T-helper 22 cell (primary cell): ENCODE measurements around the gene ATP2A3.

Source experiments
- DNase-seq: peaks from one replicate; pipeline ENCODE4 v3.0.0-alpha.2; 2020; ENCODE audit warnings: low read depth

ATP2A3 gene

DNA sequence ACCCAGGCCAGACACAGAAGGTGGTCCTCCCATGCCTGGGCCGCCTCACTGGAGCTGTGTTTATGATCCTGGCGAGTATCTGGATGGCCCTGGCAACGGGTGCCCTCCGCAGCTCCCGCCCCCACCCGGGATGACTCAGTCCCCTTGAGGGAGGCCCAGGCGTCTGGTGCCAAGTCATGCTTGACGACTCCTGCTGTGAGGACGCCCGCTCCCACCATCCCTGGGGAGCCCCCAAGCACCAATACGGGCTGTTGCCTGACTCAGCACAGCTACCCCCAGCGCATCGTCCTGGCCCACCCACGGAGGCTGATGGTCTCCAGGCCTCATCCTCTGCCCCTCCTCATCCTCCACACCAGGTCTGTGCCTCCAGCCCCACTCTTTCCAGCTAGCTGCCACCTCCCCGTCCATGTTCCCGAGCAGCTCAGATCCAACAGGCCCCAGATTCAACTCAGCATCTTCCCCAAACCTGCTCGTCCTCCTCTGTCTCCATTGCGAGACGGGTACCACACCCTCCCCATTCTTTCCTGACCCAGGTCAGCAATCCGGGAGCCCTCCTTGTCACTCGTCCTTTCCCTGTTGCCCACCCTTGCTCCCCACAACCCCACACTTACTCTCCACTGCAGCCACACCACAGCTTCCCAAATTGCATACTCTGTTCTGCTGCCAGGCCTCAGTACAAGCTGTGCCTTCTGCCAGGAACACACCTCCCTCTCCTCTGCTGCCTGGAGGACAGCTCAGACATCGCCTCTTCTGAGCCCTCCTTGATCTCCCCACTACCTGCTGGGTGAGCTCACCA lies 74.0 kb downstream of the ATP2A3 start:
- DNase-seq = no peak

DNA sequence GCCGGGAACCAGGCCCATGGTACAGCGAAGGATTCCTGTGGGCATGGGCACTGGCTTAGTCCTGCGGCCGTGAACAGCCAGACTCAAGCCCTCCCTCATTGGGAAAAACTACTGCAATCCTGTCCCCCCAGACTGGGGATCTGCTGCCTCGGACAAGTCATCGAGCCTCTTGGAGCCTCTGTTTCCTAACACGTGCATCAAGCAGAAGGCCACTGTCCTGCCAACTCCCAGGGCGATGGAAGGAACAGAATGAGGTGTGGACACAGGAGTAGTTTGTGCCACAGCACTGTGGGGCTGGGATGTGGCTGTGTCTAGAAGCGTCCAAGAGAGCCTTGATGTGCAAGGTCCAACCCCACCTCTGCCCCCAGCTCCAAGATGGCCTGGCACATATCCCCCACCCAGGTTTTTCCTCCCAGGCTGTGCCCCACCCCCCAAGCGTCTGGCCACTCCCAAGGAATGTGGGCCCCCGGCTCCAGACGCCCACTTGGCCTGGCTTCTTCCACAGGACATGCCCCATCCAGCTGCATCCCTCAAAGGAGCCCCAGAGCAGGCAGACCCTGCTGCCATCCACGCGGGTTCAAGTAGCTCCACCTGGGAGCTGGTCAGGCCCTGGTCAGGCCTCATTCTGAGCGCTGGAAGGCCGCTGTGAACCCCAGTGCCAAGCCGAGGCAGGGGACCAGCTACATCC lies 74.8 kb downstream of the ATP2A3 start:
- DNase-seq = no peak

DNA sequence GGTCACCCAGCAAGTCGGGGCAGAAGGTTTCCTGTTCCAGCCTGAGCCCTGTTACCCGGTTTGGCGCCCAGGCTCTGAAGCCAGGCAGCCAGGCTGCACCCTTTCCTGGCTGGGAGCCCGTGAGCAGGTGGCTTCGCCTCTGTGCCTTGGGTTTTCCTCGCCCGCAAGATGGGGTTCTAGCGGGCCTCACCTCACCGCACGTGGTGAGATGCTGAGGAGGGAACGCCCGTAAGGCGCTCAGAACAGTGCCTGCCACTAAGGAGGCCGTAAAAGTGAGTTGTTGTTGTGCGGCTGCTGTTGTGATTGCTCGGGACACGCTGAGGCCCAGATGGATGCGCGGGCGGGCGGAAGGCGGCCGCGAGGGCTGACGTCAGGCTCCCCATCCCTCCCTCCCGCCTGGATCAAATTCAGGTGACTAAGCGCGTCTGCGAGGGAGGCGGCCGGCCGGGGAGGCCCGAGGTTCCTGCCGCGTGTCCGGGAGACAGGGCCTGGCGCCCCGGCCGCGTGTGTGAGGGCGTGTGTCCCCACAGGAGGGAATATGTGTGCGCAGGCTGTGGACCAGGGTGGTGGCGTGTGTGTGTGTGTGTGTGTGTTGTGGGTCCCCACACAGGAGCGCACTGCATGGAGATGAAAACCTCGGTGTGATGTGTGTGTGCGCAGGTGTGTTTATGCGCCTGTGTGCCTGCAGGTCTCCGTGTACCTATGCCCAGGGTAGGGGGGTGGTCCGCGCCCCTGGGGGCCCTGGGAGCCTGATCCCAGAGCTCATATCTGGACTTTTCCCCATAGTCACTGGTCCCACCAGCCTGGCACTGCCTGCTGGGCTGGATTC lies 75.7 kb downstream of the ATP2A3 start:
- DNase-seq = no peak

DNA sequence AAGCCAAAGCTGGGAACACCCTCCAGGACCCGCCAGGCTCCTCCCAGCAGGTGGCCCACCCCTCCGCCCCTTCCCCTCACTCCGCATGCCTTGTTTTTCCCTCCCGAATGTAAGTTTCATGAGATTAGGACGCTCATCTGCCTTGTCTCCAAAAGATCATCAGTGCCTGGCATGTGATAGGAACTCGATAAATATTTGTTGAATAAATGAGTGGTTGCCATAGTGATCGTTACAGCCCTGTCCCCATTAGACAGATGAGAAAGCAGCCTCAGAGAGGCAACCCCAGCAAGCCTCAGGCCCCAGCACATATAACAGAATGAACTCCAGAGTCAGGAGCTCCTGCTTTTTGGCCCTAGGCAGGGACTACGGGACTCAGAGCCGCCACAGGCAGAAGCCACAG lies 76.4 kb downstream of the ATP2A3 start:
- DNase-seq = no peak

DNA sequence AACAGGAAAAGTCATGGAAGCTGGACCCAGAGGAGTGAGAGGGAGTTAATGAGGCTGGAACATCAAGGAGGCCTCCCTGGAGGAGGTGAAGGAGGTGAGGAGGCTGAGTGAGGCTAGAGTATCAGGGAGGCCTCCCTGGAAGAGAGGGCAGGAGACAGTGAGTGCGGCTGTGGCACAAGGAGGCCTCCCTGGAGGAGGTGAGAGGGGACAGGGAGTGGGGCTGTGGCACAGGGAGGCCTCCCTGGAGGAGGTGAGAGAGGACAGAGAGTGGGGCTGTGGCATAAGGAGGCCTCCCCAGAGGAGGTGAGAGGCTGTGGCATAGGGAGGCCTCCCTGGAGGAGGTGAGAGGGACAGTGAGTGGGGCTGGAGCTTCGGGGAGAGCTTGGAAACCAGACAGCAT lies 76.8 kb downstream of the ATP2A3 start:
- DNase-seq = no peak

DNA sequence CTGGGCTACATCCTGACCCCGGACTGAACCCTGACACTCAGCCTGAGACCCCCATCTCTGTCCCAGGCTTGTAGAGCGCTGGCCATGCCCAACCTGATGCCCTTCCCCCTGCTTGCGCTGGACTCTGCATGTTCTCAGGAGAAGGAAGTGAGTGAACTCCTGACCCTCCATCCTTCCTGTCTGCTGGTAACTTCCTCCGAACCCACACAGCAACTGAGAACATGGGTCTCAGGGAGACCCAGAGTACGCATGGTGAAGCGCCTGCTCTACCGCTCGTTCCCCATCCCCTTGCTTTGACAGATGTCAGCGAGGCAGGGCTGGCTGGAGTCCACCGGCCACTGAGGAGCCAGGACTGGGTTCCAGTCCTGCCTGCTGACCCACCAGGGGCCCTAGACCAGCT lies 77.5 kb downstream of the ATP2A3 start:
- DNase-seq = no peak

DNA sequence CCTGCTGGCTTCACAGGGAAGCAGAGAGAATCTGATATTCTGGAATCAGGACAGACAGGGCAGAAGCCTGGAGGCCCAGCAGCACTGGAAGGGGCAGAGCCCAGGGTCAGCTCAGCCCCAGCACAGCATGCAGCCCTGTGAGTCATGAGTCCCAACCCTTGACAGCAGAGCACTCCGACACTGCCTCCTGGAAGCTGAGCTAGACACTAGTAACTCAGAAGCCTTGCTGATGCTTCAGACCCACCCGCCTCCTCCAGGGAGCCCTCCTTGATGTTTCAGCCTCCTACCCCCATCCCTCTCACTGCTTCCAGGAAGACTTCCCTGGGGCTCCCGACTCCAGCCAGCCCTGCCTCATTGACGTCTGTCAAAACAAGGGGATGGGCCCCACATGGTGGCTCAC lies 78.3 kb downstream of the ATP2A3 start:
- DNase-seq = no peak

DNA sequence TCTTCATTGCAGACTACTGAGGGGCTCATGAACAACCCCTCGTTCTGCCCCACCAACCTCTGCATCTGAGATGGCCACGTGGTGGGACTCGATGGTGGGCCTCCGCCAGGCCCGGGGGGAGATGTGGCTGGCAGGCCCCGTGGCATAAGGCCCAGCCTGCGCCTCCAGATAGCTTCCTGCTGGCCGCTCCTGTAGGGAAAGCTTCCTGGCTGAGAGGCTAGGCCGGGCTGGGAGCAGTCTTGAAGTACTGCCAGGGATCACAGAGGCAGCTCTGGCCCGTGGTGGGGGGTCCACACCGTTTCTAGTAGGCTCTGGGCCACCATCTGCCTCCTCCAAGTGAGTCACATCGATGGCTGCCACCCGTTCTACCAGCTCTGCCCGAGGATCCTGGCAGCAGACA lies 79.0 kb downstream of the ATP2A3 start:
- no peak for DNase-seq

DNA sequence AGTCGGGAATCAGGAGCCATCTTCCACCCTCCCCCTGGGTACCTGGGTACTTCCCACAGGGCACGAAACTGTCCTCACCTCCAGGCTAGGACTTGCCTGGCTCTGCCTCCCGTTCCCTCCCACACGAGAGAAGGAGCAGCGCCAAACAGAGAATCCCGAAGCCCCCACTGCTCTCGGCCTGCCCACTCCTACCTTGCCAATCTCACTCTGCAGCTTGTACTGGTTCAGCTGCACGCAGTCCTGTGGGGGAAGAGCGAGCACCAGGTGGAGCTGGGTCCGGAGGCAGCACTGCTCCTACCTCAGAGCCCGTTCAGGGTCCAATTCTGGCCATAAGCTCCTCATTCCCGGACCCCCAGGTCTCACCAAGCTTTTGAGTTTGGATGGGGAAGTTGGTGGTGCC lies 80.0 kb downstream of the ATP2A3 start:
- DNase-seq = no peak

DNA sequence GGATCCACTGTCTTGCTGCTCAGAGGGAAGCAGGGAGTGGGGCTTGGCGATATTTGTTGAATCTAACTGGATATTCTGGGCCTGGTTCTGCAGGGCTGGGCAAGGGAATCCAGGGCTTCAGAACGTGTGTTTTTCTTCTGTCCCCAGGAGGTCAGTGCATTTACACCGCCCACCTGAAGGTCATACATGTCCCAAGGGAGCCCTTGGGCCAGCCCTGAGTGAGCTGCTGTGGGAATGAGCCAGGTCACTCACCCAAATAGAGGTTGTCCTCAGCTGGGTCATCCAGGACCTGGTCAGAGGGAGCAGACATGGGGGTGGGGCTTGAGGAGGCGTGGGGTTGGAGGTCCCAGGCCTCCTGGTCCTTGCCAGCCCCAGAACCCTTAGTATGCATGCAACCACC lies 82.0 kb downstream of the ATP2A3 start:
- no peak for DNase-seq

DNA sequence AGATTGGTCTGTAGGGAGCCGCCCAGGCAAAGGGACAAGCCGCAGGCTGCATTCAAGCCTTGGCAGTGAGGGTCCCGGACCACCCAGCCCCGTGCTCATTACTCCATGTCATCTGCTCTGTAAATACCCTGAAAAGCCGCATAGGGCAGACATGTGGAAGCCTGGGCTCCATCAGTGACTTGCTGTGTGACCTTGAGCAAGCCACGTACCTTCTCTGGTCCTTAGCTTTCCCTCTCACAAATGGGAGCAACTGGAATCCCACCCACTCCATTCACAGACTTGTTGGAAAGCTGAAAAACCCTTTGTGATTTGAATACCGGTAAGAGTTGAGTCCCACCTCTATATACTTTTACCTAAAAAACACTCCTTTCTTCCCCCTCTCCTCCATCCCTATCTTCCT lies 83.3 kb downstream of the ATP2A3 start:
- DNase-seq = no peak

DNA sequence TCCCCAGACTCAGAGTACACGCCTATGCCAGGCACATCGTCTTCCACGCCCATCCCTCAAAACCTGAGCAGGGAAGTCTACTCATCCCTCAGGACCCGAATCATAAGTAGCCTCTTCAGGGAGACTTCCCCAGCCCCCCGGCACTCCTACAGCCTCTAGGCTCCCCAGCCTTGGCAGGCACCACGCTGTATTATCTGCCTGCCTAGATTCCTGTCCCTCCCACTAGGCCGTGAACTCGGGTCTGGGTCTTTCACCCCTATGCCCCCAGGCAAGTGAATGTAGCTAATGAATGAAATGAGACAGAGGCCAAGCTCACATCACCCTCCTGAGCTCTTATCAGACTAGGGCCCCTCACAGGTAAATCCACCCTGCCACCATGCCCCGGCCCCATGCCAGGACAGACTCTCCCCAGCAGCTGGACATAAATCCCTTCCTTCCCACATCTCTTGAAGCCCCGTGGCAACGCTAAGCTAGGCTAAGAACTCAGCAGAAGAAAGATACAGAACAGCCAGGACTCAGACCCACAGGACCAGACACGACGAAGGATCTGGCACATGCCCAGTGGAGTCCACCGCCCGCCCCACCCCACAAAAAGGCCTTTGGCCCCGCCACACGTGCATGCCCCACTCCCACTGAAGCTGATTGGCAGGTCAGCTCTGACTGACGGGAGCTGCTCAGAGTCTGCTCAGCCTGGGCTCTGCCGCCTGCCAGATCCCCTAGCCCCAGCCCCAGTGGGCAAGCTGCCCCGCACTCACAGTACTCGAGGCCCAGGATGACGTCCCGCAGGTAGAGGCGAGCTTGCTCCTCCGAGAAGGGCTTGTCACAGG lies 84.4 kb downstream of the ATP2A3 start:
- DNase-seq = no peak

DNA sequence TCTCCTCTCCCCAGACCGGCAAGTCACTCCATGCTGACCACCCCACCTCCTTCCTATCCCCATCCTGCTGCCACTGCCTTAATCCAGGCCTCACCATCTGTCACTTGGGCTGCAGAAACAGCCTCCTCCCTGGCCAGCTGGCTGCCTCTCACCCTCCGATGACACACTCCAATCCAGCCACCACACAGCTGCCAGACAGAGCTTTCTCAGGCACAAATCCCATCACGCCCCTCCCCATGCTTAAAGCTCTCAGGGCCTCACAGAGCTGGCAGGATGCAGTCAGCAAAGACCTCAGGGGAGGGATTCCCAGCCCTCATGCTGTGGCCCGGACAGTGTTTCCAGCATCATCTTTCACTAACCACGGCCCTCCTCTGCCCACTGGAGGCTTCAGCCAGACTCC lies 85.1 kb downstream of the ATP2A3 start:
- no peak for DNase-seq

DNA sequence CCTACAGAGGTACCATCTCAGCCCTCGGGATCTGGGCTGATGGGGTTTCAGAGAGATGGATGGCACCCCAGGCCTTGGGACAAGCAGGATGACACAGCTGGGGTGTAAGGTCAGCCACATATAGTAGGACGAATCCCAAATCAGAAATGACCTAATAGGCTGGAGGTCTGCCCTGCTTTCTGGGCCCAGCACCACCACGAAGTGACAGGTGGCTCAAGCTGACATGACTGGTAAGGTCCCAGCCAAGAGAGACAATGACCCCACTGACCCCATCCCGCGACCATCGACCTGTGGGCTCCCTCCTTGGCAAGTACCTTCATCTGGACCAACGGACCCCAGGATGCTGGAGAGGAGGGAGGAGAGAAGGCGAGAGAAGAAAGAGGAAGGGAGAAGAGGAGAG lies 87.0 kb downstream of the ATP2A3 start:
- DNase-seq = no peak

DNA sequence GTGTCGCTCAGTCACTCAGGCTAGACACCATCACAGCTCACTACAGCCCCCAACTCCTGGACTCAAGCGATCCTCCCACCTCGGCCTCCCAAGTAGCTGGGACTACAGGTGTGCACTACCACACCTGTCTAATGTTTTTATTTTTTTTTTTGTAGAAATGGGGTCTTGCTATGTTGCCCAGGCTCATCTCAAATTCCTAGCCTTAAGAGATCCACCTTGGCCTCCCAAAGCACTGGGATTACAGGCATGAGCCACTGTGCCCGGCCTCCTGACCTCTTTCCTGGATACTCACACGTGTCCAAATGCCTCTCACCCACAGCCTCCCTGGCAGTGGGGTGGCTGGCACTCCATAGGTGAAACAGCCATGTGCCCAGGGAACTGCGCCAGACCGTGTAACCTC lies 88.9 kb downstream of the ATP2A3 start:
- no peak for DNase-seq
